Astrocyte of the spinal cord (primary cell): ENCODE data around the gene FAXDC2.
"Not testable (repeated sequence)": the region's sequence is repeated elsewhere in the genome, so short reads cannot be mapped to it uniquely, and the experiment has no call there.

Experiments used
- DNase-seq: peaks from one replicate; pipeline ENCODE4 v3.0.0; 2011; ENCODE audit warnings: low read depth, low spot score
- H3K4me3 ChIP-seq: 2 replicates; pipeline ENCODE4 v1.5.1; 2011; ENCODE audit warnings: low read depth, mild to moderate bottlenecking, low read length, moderate library complexity
- in situ Hi-C: cut with HindIII; loops from 2 replicates; pipeline ENCODE4 v1.10.0; 2017; ENCODE audit warnings: low sequenced_read_pairs
- TF ChIP-seq, protein P1 (sequence below): IDR thresholded peaks from 2 replicates; pipeline ENCODE4 v1.5.1; 2012; ENCODE audit warnings: low read depth, mild to moderate bottlenecking, low read length, inconsistent platforms

Gene FAXDC2

DNA sequence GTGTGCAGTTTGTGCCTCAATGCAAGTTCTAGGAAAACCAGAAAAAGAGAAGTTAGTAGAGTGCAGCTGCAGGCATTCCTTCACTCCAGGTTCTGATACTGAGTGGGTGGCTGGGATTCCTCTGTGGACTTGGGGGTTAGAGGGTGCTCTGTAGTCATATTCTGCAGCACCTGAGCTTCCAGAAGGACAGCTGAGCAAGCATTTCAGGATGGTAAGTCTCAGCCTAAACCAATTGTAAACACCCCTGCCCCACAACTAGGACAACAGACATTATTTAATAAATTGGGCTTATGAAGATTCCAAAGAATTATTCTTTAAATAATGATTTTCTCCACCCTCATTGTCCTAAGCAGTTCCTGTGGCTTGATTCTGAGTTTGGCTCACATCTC is 9.1 kb downstream of the FAXDC2 start:
- in situ Hi-C loops, result no loop called here
- DNase-seq, result no peak
- TF ChIP-seq, protein P1, sequence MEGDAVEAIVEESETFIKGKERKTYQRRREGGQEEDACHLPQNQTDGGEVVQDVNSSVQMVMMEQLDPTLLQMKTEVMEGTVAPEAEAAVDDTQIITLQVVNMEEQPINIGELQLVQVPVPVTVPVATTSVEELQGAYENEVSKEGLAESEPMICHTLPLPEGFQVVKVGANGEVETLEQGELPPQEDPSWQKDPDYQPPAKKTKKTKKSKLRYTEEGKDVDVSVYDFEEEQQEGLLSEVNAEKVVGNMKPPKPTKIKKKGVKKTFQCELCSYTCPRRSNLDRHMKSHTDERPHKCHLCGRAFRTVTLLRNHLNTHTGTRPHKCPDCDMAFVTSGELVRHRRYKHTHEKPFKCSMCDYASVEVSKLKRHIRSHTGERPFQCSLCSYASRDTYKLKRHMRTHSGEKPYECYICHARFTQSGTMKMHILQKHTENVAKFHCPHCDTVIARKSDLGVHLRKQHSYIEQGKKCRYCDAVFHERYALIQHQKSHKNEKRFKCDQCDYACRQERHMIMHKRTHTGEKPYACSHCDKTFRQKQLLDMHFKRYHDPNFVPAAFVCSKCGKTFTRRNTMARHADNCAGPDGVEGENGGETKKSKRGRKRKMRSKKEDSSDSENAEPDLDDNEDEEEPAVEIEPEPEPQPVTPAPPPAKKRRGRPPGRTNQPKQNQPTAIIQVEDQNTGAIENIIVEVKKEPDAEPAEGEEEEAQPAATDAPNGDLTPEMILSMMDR, result no peak
- no peak overlapping the region for H3K4me3 ChIP-seq

DNA sequence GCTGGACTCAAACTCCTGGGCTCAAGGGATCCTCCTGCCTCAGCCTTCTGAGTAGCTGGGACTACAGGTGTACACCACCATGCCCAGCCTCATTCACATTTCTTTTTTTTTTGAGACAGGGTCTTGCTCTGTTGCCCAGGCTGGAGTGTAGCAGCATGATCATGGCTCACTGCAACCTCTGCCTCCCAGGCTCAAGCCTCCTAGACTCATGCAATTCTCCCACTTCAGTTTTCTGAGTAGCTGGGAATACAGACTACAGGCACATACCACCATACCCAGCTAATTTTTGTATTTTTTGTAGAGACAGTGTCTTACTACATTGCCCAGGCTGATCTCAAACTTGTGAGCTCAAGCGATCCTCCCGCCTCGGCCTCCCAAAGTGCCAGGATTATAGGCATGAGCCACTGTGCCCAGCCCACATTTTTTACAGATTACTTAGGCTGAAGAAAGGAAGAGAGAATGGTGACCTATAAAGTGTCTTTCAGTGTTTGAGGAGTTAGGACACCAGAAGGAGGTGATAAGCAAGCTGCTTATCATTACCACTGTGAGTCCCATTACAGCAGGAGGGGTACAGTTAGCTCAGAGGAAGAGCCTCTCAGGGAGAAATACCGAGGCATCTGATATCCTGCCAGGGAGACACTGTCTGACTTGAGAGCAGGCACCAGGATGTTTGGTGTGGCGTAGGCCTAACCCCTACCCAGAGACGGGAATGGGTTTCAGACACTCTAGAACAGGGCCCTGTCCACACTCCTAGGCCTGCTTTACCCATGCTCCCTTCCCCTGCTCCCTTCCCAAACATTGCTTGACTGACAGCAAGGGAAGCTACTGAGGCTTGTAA is 9.7 kb downstream of the FAXDC2 start:
- H3K4me3 ChIP-seq, result no peak overlapping the region
- TF ChIP-seq, protein P1, result no peak
- DNase-seq, result no peak
- in situ Hi-C loops, result no loop called here

DNA sequence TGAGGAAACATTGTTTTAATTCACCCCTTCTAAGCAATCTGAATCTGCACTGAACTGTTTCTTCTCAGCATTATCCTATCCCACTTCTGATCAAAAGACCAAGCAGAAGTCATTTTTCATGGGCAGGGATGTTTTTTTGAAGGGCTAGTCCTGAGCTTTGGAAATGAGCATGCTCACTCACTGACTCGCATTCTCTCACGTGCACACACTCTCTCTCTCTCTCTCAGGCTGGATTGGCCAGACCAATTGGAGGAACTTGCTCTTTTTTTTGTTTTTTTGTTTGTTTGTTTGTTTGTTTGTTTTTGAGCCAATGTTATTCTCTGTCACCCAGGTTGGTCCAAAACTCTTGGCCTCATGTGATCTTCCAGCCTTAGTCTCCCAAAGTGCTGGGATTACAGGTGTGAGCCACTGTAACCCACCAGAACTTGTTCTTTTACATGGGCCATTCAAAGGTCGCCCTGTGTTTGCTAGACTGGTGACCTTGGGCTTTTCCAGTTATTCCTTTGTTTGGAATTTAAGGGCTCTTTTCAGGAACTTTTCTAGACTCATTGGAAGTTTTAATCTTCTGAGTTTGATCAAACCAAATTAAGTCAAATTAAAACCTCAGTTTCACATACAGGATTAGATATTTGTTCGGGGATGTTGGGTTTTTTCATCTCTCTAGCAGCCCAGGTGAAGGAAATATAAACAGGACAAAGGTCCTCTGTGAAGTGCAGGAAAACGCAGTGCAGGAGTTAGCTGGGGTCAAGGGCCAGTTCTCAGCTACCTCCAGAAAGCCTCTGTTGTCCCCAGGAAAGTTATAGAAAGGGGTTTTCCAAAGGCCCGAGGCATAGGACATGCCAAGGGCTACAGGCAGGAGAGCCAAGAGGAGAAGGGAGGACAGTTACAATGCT is 13.1 kb downstream of the FAXDC2 start:
- in situ Hi-C loops, result no loop called here
- DNase-seq, result no peak
- TF ChIP-seq, protein P1, result no peak
- no peak overlapping the region for H3K4me3 ChIP-seq

DNA sequence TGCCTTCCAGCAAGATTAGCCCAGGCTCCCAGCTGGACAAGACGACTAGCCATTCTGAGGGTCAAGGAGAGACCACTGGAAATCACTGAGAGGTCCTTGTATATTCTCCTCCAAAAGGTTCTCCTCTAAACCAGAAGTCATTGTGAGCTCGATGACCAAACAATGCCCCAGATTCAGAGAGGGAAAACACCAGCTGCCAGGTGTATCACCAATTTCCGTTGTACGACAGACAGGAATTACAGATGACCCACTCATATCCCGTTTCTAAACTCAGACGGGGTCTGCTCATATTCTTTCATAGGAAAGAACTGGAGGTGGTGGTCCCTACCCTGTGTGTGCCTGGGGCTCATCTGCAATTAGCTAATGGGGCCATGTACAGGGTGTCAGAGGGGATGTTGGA is 14.2 kb downstream of the FAXDC2 start:
- TF ChIP-seq, protein P1, result no peak
- in situ Hi-C loops, result no loop called here
- H3K4me3 ChIP-seq, result no peak overlapping the region
- DNase-seq, result no peak

DNA sequence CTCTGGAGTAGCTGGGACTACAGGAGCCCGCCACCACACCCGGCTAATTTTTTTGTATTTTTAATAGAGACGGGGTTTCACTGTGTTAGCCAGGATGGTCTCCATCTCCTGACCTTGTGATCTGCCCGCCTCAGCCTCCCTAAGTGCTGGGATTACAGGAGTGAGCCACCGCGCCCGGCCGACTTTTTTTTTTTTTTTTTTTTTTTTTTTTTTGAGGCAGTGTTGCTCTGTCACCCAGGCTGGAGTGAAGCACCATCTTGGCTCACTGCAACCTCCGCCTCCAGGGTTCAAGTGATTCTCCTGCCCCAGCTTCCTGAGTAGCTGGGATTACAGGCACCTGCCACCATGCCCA is 14.7 kb downstream of the FAXDC2 start:
- DNase-seq, in situ Hi-C loops, H3K4me3 ChIP-seq: not testable (repeated sequence)

DNA sequence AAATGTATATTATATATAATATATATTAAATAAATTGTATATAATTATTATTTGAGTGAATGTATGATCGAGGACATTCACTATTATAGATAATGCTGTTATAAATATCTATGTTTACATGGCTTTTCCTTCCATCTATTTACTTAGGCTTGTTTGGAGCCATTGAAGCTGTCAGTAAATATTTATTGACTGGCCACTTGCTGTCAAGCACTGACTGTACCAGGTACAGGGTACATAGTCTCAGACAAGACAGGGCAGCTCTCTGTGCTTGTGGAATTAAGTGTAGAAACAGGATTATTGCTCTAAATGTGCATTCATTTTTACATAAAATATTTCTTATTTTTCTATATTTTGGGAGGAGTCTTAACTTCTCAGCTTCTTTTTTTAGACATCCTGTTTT is 16.4 kb downstream of the FAXDC2 start:
- TF ChIP-seq, protein P1, result no peak
- H3K4me3 ChIP-seq, result no peak overlapping the region
- no peak for DNase-seq
- in situ Hi-C loops, result no loop called here

DNA sequence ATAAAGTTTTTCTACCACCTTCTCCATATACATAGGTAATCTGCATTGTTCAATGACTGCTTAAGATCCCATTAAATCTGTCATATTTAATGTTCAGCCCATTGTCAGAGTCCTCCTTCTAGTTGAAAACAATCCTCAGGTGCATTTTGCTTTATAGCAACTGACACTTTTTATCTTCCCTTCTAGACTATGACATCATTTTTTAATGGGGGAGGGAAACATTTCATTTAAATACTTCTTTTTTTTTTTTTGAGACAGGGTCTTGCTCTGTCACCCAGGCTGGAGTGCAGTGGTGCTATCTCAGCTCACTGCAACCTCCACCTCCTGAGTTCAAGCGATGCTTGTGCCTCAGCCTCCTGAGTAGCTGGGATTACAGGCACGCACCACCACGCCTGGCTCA is 17.6 kb downstream of the FAXDC2 start:
- H3K4me3 ChIP-seq, DNase-seq, in situ Hi-C loops: not testable (repeated sequence)
